Lung (tissue), 12 donors: ENCODE measurements around the gene SMPDL3A. TPM values are rescaled to one million over a fixed set of nuclear protein-coding genes. Genes with fewer than 3 reads are reported as not detected.

Experiments
- ATAC-seq: fragments of 200-7000 bp; cut with Tn5 transposase; one replicate; pipeline ENCODE4 v1.9.1; 2020; ENCODE audit warnings: moderate number of reproducible peaks; ENCODE audit not compliant: insufficient read depth, low FRiP score
- DNase-seq, 3 donors: peaks; one replicate each; pipeline ENCODE4 v3.0.0-alpha.2; 2013 to 2017
- H3K27ac ChIP-seq, 2 donors: one replicate each; pipeline ENCODE4 v1.5.1; 2013; ENCODE audit warnings: mild to moderate bottlenecking in 2 of 2, moderate library complexity in 2 of 2, control low read depth in 1 of 2, inconsistent platforms in 1 of 2, low read depth in 1 of 2, low read length in 1 of 2
- H3K27me3 ChIP-seq, 3 donors: one replicate each; pipeline ENCODE4 v1.5.1; 2013; ENCODE audit warnings: low read length in 2 of 3; ENCODE audit not compliant: control insufficient read depth in 3 of 3, insufficient read depth in 3 of 3
- H3K36me3 ChIP-seq, 4 donors: one replicate each; pipeline ENCODE4 v1.5.1; 2013; ENCODE audit warnings: low read length in 4 of 4, mild to moderate bottlenecking in 1 of 4, moderate library complexity in 1 of 4; ENCODE audit not compliant: control insufficient read depth in 4 of 4, insufficient read depth in 4 of 4
- H3K4me1 ChIP-seq, 5 donors: one replicate each; pipeline ENCODE4 v1.5.1; 2013; ENCODE audit warnings: low read length in 5 of 5, mild to moderate bottlenecking in 2 of 5, moderate library complexity in 1 of 5; ENCODE audit not compliant: control insufficient read depth in 5 of 5, insufficient read depth in 5 of 5
- H3K4me3 ChIP-seq: one replicate; pipeline ENCODE4 v1.5.1; 2013; ENCODE audit warnings: mild to moderate bottlenecking, control low read depth, moderate library complexity
- H3K9ac ChIP-seq, 2 donors: one replicate each; pipeline ENCODE4 v1.5.1; 2013; ENCODE audit warnings: low read length in 2 of 2, control low read depth in 1 of 2; ENCODE audit not compliant: insufficient read depth in 1 of 2
- H3K9me3 ChIP-seq, 4 donors: one replicate each; pipeline ENCODE4 v1.5.1; 2013; ENCODE audit warnings: low read length in 3 of 4, mild to moderate bottlenecking in 1 of 4, moderate library complexity in 1 of 4; ENCODE audit not compliant: control insufficient read depth in 4 of 4, insufficient read depth in 3 of 4
- CTCF ChIP-seq: IDR thresholded peaks from 2 replicates; pipeline ENCODE4 v1.5.1; 2012; ENCODE audit warnings: mild to moderate bottlenecking; ENCODE audit errors: control extremely low read depth, extremely low read depth
- WGBS, 2 donors: extraction: QIAGEN DNeasy Blood & Tissue Kit; methylation state at CpG; one replicate each; pipeline ENCODE4 v1.1.7; 2013; 5-methylcytosine and 5-hydroxymethylcytosine counted together
- polyA plus RNA-seq, 2 donors: library from polyadenylated mRNA; stranded (reverse); fragments of 200-250 nt; gene quantifications; one replicate each; pipeline ENCODE4 v1.2.1, GENCODE V29; 2013
- total RNA-seq, 2 donors: library from RNA; depleted of rRNA in 1 of 2; stranded (reverse); fragments of >200 nt in 1 of 2; gene quantifications; one replicate each; pipeline ENCODE4 v1.2.1, GENCODE V29; 2014 to 2021
- donor health status: control.
- donor health status: control.
- donor health status: Bipolar disorder and iron deficiency.
- donor health status: healthy.
- donor health status: DM: yes; HTN: yes; CAD: no.

SMPDL3A gene
- total and polyA plus RNA-seq, 4 donors, result 14.0 to 55.2 (median 30.0) TPM

GRCh38 chr6:122808121-122808885 lies 19.2 kb downstream of the SMPDL3A start:
- H3K27me3 ChIP-seq, result no peaks in the 10 kb centered on the region
- 81 to 89% methylated on average over 10 of the region's 10 CpGs for WGBS, 2 donors
- DNase-seq (peak in 2 of 3 donors; percentile 24 to 40), ATAC-seq (no peak)
- H3K4me3 ChIP-seq, result no peak overlapping the region
- H3K9ac ChIP-seq, result no peak overlapping the region
- H3K9me3 ChIP-seq, result no peaks in the 10 kb centered on the region
- no peak for TF ChIP-seq CTCF
- H3K36me3 ChIP-seq, result peaks cover 0 to 10% (median 5%) of the 10 kb centered on the region in 4 donors
- peaks cover 0 to 60% (median 0%) of the 10 kb centered on the region in 5 donors for H3K4me1 ChIP-seq
- no peak overlapping the region for H3K27ac ChIP-seq

- ATAC-seq (no peak), DNase-seq (peak; percentile 29 to 93 (median 87))
- Histone ChIP-seq H3K27ac (no peak overlapping the region), H3K4me1 (peaks cover 0 to 53% (median 0%) of the 10 kb centered on the region in 5 donors), H3K27me3 (no peaks in the 10 kb centered on the region), H3K9me3 (no peaks in the 10 kb centered on the region), H3K9ac (no peak overlapping the region), H3K36me3 (peaks cover 0 to 10% (median 5%) of the 10 kb centered on the region in 4 donors), H3K4me3 (no peak overlapping the region)
- no peak for TF ChIP-seq CTCF
- 68 to 75% methylated on average over 4 of the region's 4 CpGs for WGBS, 2 donors
These were observed 19.9 kb downstream of the SMPDL3A start for GRCh38 chr6:122809001-122809400.

- H3K9ac ChIP-seq, result no peak overlapping the region
- no peaks in the 10 kb centered on the region for H3K27me3 ChIP-seq
- no peak overlapping the region for H3K4me3 ChIP-seq
- peak; percentile 27 to 84 (median 82) for DNase-seq
- H3K27ac ChIP-seq, result no peak overlapping the region
- H3K36me3 ChIP-seq, result peaks cover 0 to 10% (median 5%) of the 10 kb centered on the region in 4 donors
- WGBS, 2 donors, result 85 to 87% methylated on average over 2 of the region's 2 CpGs
- H3K9me3 ChIP-seq, result no peaks in the 10 kb centered on the region
- ATAC-seq, result no peak
- peaks cover 0 to 46% (median 0%) of the 10 kb centered on the region in 5 donors for H3K4me1 ChIP-seq
- no peak for TF ChIP-seq CTCF
These were observed 20.6 kb downstream of the SMPDL3A start for GRCh38 chr6:122809691-122810090.
